Limb (tissue), 2 donors: ENCODE data around the gene CMTM4.
"Not testable (repeated sequence)": the region's sequence is repeated elsewhere in the genome, so short reads cannot be mapped to it uniquely, and the experiment has no call there.

Source experiments
- DNase-seq, 2 donors: peaks; one replicate each; pipeline ENCODE4 v3.0.0-alpha.2; 2016; ENCODE audit errors: extremely low spot score in 2 of 2

CMTM4 gene

GRCh38 chr16:66617010-66617434 is 79.5 kb downstream of the CMTM4 start:
- DNase-seq: no peak

GRCh38 chr16:66616592-66616991 is 80.0 kb downstream of the CMTM4 start:
- no peak for DNase-seq

GRCh38 chr16:66616169-66616568 is 80.4 kb downstream of the CMTM4 start:
- no peak for DNase-seq

GRCh38 chr16:66614161-66614802 is 82.3 kb downstream of the CMTM4 start:
- no peak for DNase-seq

GRCh38 chr16:66612422-66612821 is 84.1 kb downstream of the CMTM4 start:
- no peak for DNase-seq

GRCh38 chr16:66611911-66612310 is 84.6 kb downstream of the CMTM4 start:
- not testable (repeated sequence) for DNase-seq

GRCh38 chr16:66610111-66610820 is 86.3 kb downstream of the CMTM4 start:
- DNase-seq: no peak

GRCh38 chr16:66609139-66609510 is 87.4 kb downstream of the CMTM4 start:
- DNase-seq: no peak

GRCh38 chr16:66608241-66609138 is 88.1 kb downstream of the CMTM4 start:
- peak; percentile 76 to 92 for DNase-seq

GRCh38 chr16:66605979-66606751 is 90.4 kb downstream of the CMTM4 start:
- no peak for DNase-seq

- DNase-seq: peak in 1 of 2 donors; percentile 75
Measured at GRCh38 chr16:66605177-66605978, 91.2 kb downstream of the CMTM4 start.

- peak; percentile 72 to 93 for DNase-seq
Measured at GRCh38 chr16:66604376-66605176, 92.0 kb downstream of the CMTM4 start, which contains the start of gene CMTM3. Gene CMTM3 (plus strand): TSS chr16:66604704. CDS start chr16:66604806, 102 bp downstream.

GRCh38 chr16:66603537-66604375 is 92.8 kb downstream of the CMTM4 start:
- peak; percentile 62 to 84 for DNase-seq

GRCh38 chr16:66601471-66601870 is 95.1 kb downstream of the CMTM4 start:
- no peak for DNase-seq

GRCh38 chr16:66600477-66600876 is 96.1 kb downstream of the CMTM4 start:
- no peak for DNase-seq

GRCh38 chr16:66599726-66600125 is 96.8 kb downstream of the CMTM4 start:
- DNase-seq: no peak

GRCh38 chr16:66598111-66598510 is 98.4 kb downstream of the CMTM4 start:
- no peak for DNase-seq

GRCh38 chr16:66596986-66597848 is 99.3 kb downstream of the CMTM4 start:
- no peak for DNase-seq
